Measurements from ENCODE around the gene ZDHHC6.
A peak's percentile ranks its signal among the peaks of the same experiment; 100 is the strongest.
"Not testable (repeated sequence)": the region's sequence is repeated elsewhere in the genome, so short reads cannot be mapped to it uniquely, and the experiment has no call there.

The ZDHHC6 gene

DNA sequence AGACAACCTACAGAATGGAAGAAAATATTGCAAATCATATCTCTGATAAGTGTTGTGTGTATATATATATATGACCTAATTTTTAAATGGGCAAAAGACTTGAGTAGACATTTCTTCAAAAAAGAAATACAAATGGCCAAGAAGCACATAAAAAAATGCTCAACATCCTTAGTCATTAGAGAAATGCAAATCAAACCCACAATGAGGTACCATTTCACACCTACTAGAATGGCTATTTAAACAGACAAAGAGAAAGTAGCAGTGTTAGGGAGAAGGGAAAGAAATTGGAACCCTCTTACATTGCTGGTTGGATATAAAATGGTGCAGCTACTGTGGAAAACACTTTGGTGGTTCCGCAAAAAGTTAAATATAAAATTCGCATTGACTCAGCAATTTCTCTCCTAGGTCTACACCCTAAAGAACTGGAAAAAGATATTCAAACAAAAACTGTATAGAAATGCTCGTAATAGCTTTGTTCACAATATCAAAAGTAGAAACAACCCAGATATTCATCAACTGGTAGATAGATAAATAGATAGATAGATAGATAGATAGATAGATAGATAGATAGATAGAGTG is 56.5 kb downstream of the ZDHHC6 start:
- Histone ChIP-seq H3K9me3 (ENCODE audit: control insufficient read depth, low read length) (no peaks in the 10 kb centered on the region), H3K36me3 (ENCODE audit: control insufficient read depth, insufficient read depth, low read length) (no peaks in the 10 kb centered on the region), H3K27ac (ENCODE audit: low read depth, low read length, severe bottlenecking) (no peak overlapping the region), H3K4me3 (ENCODE audit: extremely low read depth, insufficient read depth, low read length, poor library complexity, severe bottlenecking) (no peak overlapping the region), H3K4me1 (ENCODE audit: control insufficient read depth, insufficient read depth, low read length, poor library complexity, severe bottlenecking) (peaks cover 7% of the 10 kb centered on the region)
- WGBS, 2 experiments (ENCODE audit: insufficient coverage in 2 of 2): no CpG with 5 or more reads among the region's 3 CpGs

GRCh38 chr10:112389271-112389822 is 57.4 kb downstream of the ZDHHC6 start:
- Histone ChIP-seq H3K4me3 (ENCODE audit: extremely low read depth, insufficient read depth, low read length, poor library complexity, severe bottlenecking) (no peak overlapping the region), H3K27ac (ENCODE audit: low read depth, low read length, severe bottlenecking) (peak overlapping the region; percentile 90), H3K36me3 (ENCODE audit: control insufficient read depth, insufficient read depth, low read length) (no peaks in the 10 kb centered on the region), H3K4me1 (ENCODE audit: control insufficient read depth, insufficient read depth, low read length, poor library complexity, severe bottlenecking) (peaks cover 7% of the 10 kb centered on the region), H3K9me3 (ENCODE audit: control insufficient read depth, low read length) (no peaks in the 10 kb centered on the region)
- WGBS, 2 experiments (ENCODE audit: insufficient coverage in 2 of 2): 28 to 50% methylated on average over 1 to 2 of the region's 6 CpGs

- WGBS, 2 experiments (ENCODE audit: insufficient coverage in 2 of 2): no CpG with 5 or more reads among the region's 2 CpGs
- H3K36me3 ChIP-seq (ENCODE audit: control insufficient read depth, insufficient read depth, low read length): no peaks in the 10 kb centered on the region
- peak overlapping the region; percentile 90 for H3K27ac ChIP-seq (ENCODE audit: low read depth, low read length, severe bottlenecking)
- H3K9me3 ChIP-seq (ENCODE audit: control insufficient read depth, low read length): no peaks in the 10 kb centered on the region
- peaks cover 8% of the 10 kb centered on the region for H3K4me1 ChIP-seq (ENCODE audit: control insufficient read depth, insufficient read depth, low read length, poor library complexity, severe bottlenecking)
- H3K4me3 ChIP-seq (ENCODE audit: extremely low read depth, insufficient read depth, low read length, poor library complexity, severe bottlenecking): no peak overlapping the region
Observed at GRCh38 chr10:112388548-112388947, 58.2 kb downstream of the ZDHHC6 start.

- H3K4me1 ChIP-seq (ENCODE audit: control insufficient read depth, insufficient read depth, low read length, poor library complexity, severe bottlenecking): peaks cover 13% of the 10 kb centered on the region
- not testable (repeated sequence) for H3K9me3 ChIP-seq (ENCODE audit: control insufficient read depth, low read length); H3K27ac ChIP-seq (ENCODE audit: low read depth, low read length, severe bottlenecking); H3K4me3 ChIP-seq (ENCODE audit: extremely low read depth, insufficient read depth, low read length, poor library complexity, severe bottlenecking); H3K36me3 ChIP-seq (ENCODE audit: control insufficient read depth, insufficient read depth, low read length)
- WGBS, 2 experiments (ENCODE audit: insufficient coverage in 2 of 2): 85 to 98% methylated on average over 6 to 7 of the region's 7 CpGs
Observed at GRCh38 chr10:112388056-112388455, 58.7 kb downstream of the ZDHHC6 start.

DNA sequence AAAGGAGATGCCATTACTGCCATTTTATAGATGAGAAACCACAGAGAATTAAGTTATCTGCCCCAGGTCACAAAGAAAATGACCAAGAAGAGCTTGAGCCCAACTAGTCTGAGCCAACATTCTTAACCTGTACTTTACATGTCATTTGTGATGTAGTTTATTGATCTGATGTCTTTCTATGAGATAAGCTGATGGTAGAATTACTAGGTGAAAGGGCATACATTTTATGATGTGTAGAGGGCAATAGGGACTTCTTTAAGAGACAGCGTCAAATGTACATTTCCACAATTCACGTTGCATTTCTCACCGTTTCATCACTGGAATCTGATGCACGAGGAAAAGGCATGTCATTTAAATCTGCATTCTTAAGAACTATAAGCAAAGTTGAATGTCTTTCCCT is 61.5 kb downstream of the ZDHHC6 start:
- Histone ChIP-seq H3K4me1 (ENCODE audit: control insufficient read depth, insufficient read depth, low read length, poor library complexity, severe bottlenecking) (peaks cover 27% of the 10 kb centered on the region), H3K36me3 (ENCODE audit: control insufficient read depth, insufficient read depth, low read length) (no peaks in the 10 kb centered on the region), H3K4me3 (ENCODE audit: extremely low read depth, insufficient read depth, low read length, poor library complexity, severe bottlenecking) (no peak overlapping the region), H3K9me3 (ENCODE audit: control insufficient read depth, low read length) (no peaks in the 10 kb centered on the region), H3K27ac (ENCODE audit: low read depth, low read length, severe bottlenecking) (no peak overlapping the region)
- 96 to 100% methylated on average over 1 to 4 of the region's 4 CpGs for WGBS, 2 experiments (ENCODE audit: insufficient coverage in 2 of 2)

- Histone ChIP-seq H3K36me3 (ENCODE audit: control insufficient read depth, insufficient read depth, low read length) (no peaks in the 10 kb centered on the region), H3K9me3 (ENCODE audit: control insufficient read depth, low read length) (no peaks in the 10 kb centered on the region), H3K4me3 (ENCODE audit: extremely low read depth, insufficient read depth, low read length, poor library complexity, severe bottlenecking) (no peak overlapping the region), H3K27ac (ENCODE audit: low read depth, low read length, severe bottlenecking) (no peak overlapping the region), H3K4me1 (ENCODE audit: control insufficient read depth, insufficient read depth, low read length, poor library complexity, severe bottlenecking) (peaks cover 27% of the 10 kb centered on the region)
- WGBS, 2 experiments (ENCODE audit: insufficient coverage in 2 of 2): 92% methylated on average over 1 of the region's 2 CpGs; no CpG with 5 or more reads in 1 of the 2 experiments
Observed at GRCh38 chr10:112384141-112384540, 62.6 kb downstream of the ZDHHC6 start.

- H3K27ac ChIP-seq (ENCODE audit: low read depth, low read length, severe bottlenecking): no peak overlapping the region
- no peaks in the 10 kb centered on the region for H3K9me3 ChIP-seq (ENCODE audit: control insufficient read depth, low read length)
- no peaks in the 10 kb centered on the region for H3K36me3 ChIP-seq (ENCODE audit: control insufficient read depth, insufficient read depth, low read length)
- H3K4me1 ChIP-seq (ENCODE audit: control insufficient read depth, insufficient read depth, low read length, poor library complexity, severe bottlenecking): peaks cover 25% of the 10 kb centered on the region
- no peak overlapping the region for H3K4me3 ChIP-seq (ENCODE audit: extremely low read depth, insufficient read depth, low read length, poor library complexity, severe bottlenecking)
- WGBS, 2 experiments (ENCODE audit: insufficient coverage in 2 of 2): 78 to 79% methylated on average over 2 to 3 of the region's 3 CpGs
Observed at GRCh38 chr10:112383325-112383724, 63.4 kb downstream of the ZDHHC6 start.

DNA sequence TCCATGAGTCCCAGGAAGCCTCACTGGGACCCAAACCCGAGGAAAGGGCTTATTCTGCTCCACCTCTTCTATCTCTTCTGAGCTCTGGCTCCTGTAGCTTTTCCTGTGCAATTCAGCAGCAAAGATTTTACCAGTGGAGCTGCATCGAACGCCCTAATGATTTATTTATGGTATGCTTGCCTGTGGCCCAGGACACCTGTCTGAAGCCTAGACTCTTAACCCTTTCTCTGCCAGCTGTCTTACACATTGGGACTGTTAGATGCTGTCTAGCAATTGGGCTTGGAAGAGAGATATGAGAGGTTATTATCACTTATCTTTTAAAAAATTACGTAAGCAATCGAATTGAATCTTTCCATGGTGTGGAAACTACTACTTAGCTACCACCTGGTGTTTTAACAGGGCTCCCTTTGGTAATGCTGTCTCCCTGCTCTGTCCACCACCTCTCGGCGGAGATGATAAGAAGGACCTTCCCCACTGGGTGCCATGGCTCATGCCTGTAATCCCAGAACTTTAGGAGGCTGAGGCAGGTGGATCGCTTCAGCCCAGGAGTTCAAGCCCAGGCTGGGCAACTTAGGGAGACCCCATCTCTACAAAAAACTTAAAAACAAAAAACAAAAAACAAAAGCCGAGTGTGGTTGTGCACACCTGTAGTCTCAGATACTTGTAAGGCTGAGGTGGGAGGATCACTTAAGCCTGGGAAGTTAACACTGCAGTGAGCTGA is 64.0 kb downstream of the ZDHHC6 start:
- H3K27ac ChIP-seq (ENCODE audit: low read depth, low read length, severe bottlenecking): no peak overlapping the region
- H3K4me3 ChIP-seq (ENCODE audit: extremely low read depth, insufficient read depth, low read length, poor library complexity, severe bottlenecking): no peak overlapping the region
- WGBS, 2 experiments (ENCODE audit: insufficient coverage in 2 of 2): 90 to 93% methylated on average over 2 to 8 of the region's 9 CpGs
- H3K9me3 ChIP-seq (ENCODE audit: control insufficient read depth, low read length): no peaks in the 10 kb centered on the region
- peaks cover 25% of the 10 kb centered on the region for H3K4me1 ChIP-seq (ENCODE audit: control insufficient read depth, insufficient read depth, low read length, poor library complexity, severe bottlenecking)
- H3K36me3 ChIP-seq (ENCODE audit: control insufficient read depth, insufficient read depth, low read length): no peaks in the 10 kb centered on the region
